Naive thymus-derived CD4-positive, alpha-beta T cell (primary cell): ENCODE data around the gene DVL2. TPM values are rescaled to one million over a fixed set of nuclear protein-coding genes. Genes with fewer than 3 reads are reported as not detected.

Experiments
- ATAC-seq: fragments of 150-1000 bp; cut with Tn5 transposase; 2 replicates; pipeline ENCODE4 v1.10.0; 2021; ENCODE audit warnings: mild to moderate bottlenecking, moderate library complexity
- CTCF ChIA-PET: fragments of 350-600 bp; sonication (Branson Sonifier 250); formaldehyde crosslinking; loops from one replicate; lab custom pipeline; 2021; ENCODE audit warnings: antibody characterized with exemption; lab: Charles Lee
- POLR2A ChIA-PET: fragments of 350-600 bp; sonication (Branson Sonifier 250); formaldehyde crosslinking; loops from one replicate; lab custom pipeline; 2021; ENCODE audit warnings: antibody characterized with exemption, inconsistent platforms; lab: Charles Lee
- DNase-seq, 9 donors: peaks; one replicate each; pipeline versions ENCODE4 v3.0.0 to v3.0.0-alpha.2; 2020 to 2022; ENCODE audit warnings: mixed read lengths in 1 of 9
- H3K27ac ChIP-seq: one replicate; pipeline ENCODE4 v1.7.0; 2013; ENCODE audit warnings: mild to moderate bottlenecking, low read depth, low read length, moderate library complexity
- H3K27me3 ChIP-seq, 2 donors: one replicate each; pipeline ENCODE4 v1.7.0; 2013; ENCODE audit warnings: low read length in 2 of 2, mild to moderate bottlenecking in 2 of 2, moderate library complexity in 2 of 2; ENCODE audit not compliant: control insufficient read depth in 2 of 2, insufficient read depth in 2 of 2
- H3K36me3 ChIP-seq, 3 experiments: 1 replicate in 2 of 3; 2 replicates in 1 of 3; pipeline ENCODE4 v1.7.0; 2013; ENCODE audit warnings: low read length in 3 of 3, mild to moderate bottlenecking in 3 of 3, moderate library complexity in 1 of 3; ENCODE audit not compliant: insufficient read depth in 3 of 3, control insufficient read depth in 2 of 3
- H3K4me1 ChIP-seq, 2 donors: one replicate each; pipeline ENCODE4 v1.7.0; 2013; ENCODE audit warnings: low read length in 2 of 2, mild to moderate bottlenecking in 2 of 2, moderate library complexity in 1 of 2; ENCODE audit not compliant: control insufficient read depth in 2 of 2, insufficient read depth in 2 of 2
- H3K4me3 ChIP-seq: 2 replicates; pipeline ENCODE4 v1.7.0; 2013; ENCODE audit warnings: mild to moderate bottlenecking, low read length
- H3K9me3 ChIP-seq, 3 experiments: 1 replicate in 2 of 3; 2 replicates in 1 of 3; pipeline ENCODE4 v1.7.0; 2013; ENCODE audit warnings: low read length in 3 of 3; ENCODE audit not compliant: control insufficient read depth in 2 of 3
- H3K27ac Mint-ChIP-seq, 9 donors: one replicate each; pipeline ENCODE4 v1.8.0; 2020 to 2022; ENCODE audit warnings: mixed read lengths in 9 of 9, mild to moderate bottlenecking in 8 of 9, moderate library complexity in 5 of 9, inconsistent platforms in 2 of 9
- H3K27me3 Mint-ChIP-seq, 5 donors: one replicate each; pipeline ENCODE4 v1.8.0; 2021 to 2022; ENCODE audit warnings: mixed read lengths in 5 of 5, mild to moderate bottlenecking in 1 of 5
- H3K36me3 Mint-ChIP-seq, 5 donors: one replicate each; pipeline ENCODE4 v1.8.0; 2020 to 2022; ENCODE audit warnings: mixed read lengths in 5 of 5, mild to moderate bottlenecking in 3 of 5, inconsistent platforms in 1 of 5
- H3K4me1 Mint-ChIP-seq, 7 donors: one replicate each; pipeline ENCODE4 v1.8.0; 2020 to 2022; ENCODE audit warnings: mixed read lengths in 7 of 7, mild to moderate bottlenecking in 3 of 7, inconsistent platforms in 1 of 7
- H3K4me3 Mint-ChIP-seq, 10 donors: one replicate each; pipeline ENCODE4 v1.8.0; 2020 to 2022; ENCODE audit warnings: mild to moderate bottlenecking in 10 of 10, mixed read lengths in 10 of 10, moderate library complexity in 6 of 10, inconsistent platforms in 2 of 10
- H3K9me3 Mint-ChIP-seq, 11 donors: one replicate each; pipeline ENCODE4 v1.8.0; 2020 to 2022; ENCODE audit warnings: mixed read lengths in 11 of 11, mild to moderate bottlenecking in 4 of 11, inconsistent platforms in 1 of 11, moderate library complexity in 1 of 11
- intact Hi-C, 2 donors: fragments of 100-400 bp; cut with micrococcal nuclease; formaldehyde crosslinking; loops; one replicate each; pipeline ENCODE4 v1.15.1; 2023
- polyA plus RNA-seq, 2 donors: library from polyadenylated mRNA; unstranded; fragments of 300-500 nt; fragmentation: Illumina TruSeq; gene quantifications; one replicate each; pipeline ENCODE4 v1.2.3, GENCODE V29; 2021
- total RNA-seq, 6 experiments: library from RNA in 5 of 6; stranded (reverse) in 5 of 6; gene quantifications; 1 replicate in 5 of 6; 2 replicates in 1 of 6; pipeline ENCODE4 v1.2.3 and lab custom pipeline; 2021 to 2026

DVL2 gene
- total and polyA plus RNA-seq, 7 experiments from 2014 or later: 15.1 to 91.5 (median 51.3) TPM

DNA sequence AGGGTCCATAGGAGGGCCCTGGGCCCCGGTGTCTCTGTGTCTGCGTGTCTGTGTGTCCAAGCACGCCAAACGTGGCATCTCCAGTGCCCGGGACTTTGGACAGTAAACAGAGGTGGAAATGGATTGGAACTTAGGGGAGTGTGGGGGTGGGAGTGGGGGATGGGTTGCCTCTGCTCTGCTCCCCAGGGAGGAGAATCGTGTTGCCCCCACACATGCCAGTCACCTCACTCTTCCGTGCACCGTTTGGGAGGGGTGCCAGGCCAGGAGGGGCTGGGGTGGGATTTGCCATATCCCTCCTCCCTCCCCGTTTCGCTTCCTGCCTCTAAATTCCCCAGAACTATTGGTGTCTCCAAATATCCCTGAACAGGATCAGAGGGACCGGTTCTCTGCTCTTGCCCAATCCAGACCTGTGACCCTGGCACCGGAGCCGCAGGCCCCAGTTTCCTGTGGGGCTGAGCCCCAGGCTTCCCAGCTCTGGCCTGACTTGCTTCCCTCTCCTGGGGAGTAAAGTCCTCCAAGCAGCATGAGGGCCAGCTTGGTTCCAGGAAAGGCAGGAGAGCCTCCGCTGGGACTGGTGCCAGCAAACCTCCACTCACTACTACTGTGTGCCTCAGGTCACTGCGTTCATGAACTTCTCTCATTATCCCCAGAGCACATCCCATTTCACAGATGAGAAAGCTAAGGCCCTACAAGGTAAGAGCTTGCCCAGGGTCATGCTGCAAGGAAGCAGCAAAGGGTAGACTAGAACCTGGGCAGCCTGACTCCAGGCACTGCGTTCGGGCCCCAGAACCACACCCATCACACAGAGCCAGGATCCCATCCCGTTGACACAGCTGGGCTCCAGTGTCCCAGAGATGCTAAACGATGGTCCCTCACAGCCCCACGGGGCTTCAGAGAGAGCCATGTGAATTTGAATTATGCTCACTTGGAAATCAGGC lies 54.7 kb downstream of the DVL2 start, which contains the start of gene ASGR1:
Gene ASGR1, minus strand, starts transcription at position 54 of the 938 bp plus-strand sequence. CDS start 807 bp downstream, outside the sequence.
- ATAC-seq: no peak

DNA sequence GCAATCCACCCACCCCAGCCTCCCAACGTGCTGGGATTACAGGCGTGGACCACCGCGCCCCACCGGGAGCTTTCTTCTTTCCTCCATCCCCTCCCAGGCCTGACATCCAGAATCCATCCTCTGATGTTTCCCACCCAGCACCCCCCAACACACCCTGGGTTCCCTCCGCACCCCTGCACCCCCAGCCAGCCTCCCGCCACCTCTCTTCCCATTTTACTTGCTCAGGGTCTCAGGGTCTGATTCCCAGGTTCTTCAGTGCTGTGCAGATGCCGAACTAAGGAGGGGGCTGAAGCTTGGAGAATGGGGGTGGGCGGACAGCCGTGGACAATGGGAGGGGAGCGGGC lies 55.4 kb downstream of the DVL2 start:
- Mint-ChIP-seq H3K27ac (no peak overlapping the region), H3K27me3 (peaks cover 0 to 13% (median 8%) of the 10 kb centered on the region in 5 donors), H3K9me3 (no peaks in the 10 kb centered on the region), H3K36me3 (no peaks in the 10 kb centered on the region), H3K4me1 (peaks cover 0 to 13% (median 10%) of the 10 kb centered on the region in 7 donors), H3K4me3 (no peak overlapping the region)
- Histone ChIP-seq H3K4me1 (peaks cover 12 to 22% of the 10 kb centered on the region in 2 donors), H3K4me3 (no peak overlapping the region), H3K27me3 (no peaks in the 10 kb centered on the region), H3K9me3 (no peaks in the 10 kb centered on the region), H3K36me3 (no peaks in the 10 kb centered on the region), H3K27ac (no peak overlapping the region)
- DNase-seq (no peak), ATAC-seq (no peak)
- ChIA-PET CTCF (interaction anchor here (0.5 to 2.5 kb wide), 2 partner anchors 133 to 178 kb away, joined by 3 to 16 read pairs; no protein-coding TSS in a partner anchor), POLR2A (no interaction called here)
- intact Hi-C loops: no loop called here

More for the DNA sequence above, 54.7 kb downstream of the DVL2 start, which contains the start of gene ASGR1:
- Mint-ChIP-seq H3K27me3 (peaks cover 0 to 13% (median 8%) of the 10 kb centered on the region in 5 donors), H3K4me3 (peak within 1 kb of the TSS in 7 of 10 donors; percentile 53 to 83 (median 79)), H3K9me3 (no peaks in the 10 kb centered on the region), H3K27ac (no peak within 1 kb of the TSS), H3K36me3 (no peaks in the 10 kb centered on the region), H3K4me1 (peaks cover 0 to 13% (median 10%) of the 10 kb centered on the region in 7 donors)
- H3K27me3 ChIP-seq: no peaks in the 10 kb centered on the region
- no peaks in the 10 kb centered on the region for H3K9me3 ChIP-seq
- peaks cover 9 to 16% of the 10 kb centered on the region in 2 donors for H3K4me1 ChIP-seq
- H3K27ac ChIP-seq: no peak within 1 kb of the TSS
- H3K36me3 ChIP-seq: no peaks in the 10 kb centered on the region
- CTCF ChIA-PET: interaction anchor here (0.5 kb wide), 1 partner anchor 177 kb away, joined by 3 read pairs; no protein-coding TSS in a partner anchor
- POLR2A ChIA-PET: no interaction called here
- intact Hi-C loops: no loop called here
- DNase-seq: no peak
- H3K4me3 ChIP-seq: no peak within 1 kb of the TSS

DNA sequence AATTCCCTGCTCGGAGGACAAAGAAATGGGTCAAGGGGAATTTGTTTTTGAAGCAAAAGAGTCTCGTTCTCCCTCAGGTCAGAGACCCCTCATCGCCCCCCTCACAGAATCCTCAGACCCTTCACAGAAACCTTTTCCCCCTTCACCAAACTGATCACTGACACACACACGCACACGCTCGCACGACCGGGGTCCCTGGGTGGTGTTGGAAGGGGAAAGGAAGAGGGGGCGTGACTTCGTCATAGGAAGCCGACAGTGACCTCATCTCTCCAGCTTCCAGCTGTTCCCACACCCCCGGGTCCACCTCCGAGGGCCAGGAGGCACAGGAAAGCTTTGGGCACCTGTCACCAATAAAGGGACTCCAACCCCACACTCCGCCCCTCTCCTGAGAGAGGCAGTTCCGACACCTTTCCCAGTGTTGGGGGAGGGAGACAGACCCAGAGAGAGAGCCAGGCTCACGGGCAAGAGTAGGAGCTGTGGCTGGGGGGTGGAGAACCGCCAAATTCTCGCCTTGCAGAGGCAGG lies 56.3 kb downstream of the DVL2 start:
- intact Hi-C loops: loop anchor here (1.0 to 2.0 kb wide), 6 partner anchors 27 to 133 kb away; no protein-coding TSS in a partner anchor
- H3K27ac Mint-ChIP-seq: peak overlapping the region in 4 of 9 donors; percentile 18 to 66 (median 44)
- peaks cover 0 to 13% (median 8%) of the 10 kb centered on the region in 5 donors for H3K27me3 Mint-ChIP-seq
- ChIA-PET CTCF (interaction anchor here (0.5 to 2.5 kb wide), 6 partner anchors 22 to 132 kb away, joined by 3 to 16 read pairs (median 3); no protein-coding TSS in a partner anchor), POLR2A (interaction anchor here (1.9 kb wide), 1 partner anchor 132 kb away, joined by 5 read pairs; no protein-coding TSS in a partner anchor)
- Histone ChIP-seq H3K27ac (no peak overlapping the region), H3K4me1 (peaks cover 12 to 23% of the 10 kb centered on the region in 2 donors), H3K9me3 (no peaks in the 10 kb centered on the region), H3K27me3 (no peaks in the 10 kb centered on the region), H3K4me3 (peak overlapping the region; percentile 50), H3K36me3 (no peaks in the 10 kb centered on the region)
- peak overlapping the region in 8 of 10 donors; percentile 68 to 83 (median 81) for H3K4me3 Mint-ChIP-seq
- DNase-seq: peak in 1 of 9 donors; percentile 30
- ATAC-seq: no peak
- no peaks in the 10 kb centered on the region for H3K36me3 Mint-ChIP-seq
- no peaks in the 10 kb centered on the region for H3K9me3 Mint-ChIP-seq
- H3K4me1 Mint-ChIP-seq: peaks cover 4 to 13% (median 9%) of the 10 kb centered on the region in 7 donors

DNA sequence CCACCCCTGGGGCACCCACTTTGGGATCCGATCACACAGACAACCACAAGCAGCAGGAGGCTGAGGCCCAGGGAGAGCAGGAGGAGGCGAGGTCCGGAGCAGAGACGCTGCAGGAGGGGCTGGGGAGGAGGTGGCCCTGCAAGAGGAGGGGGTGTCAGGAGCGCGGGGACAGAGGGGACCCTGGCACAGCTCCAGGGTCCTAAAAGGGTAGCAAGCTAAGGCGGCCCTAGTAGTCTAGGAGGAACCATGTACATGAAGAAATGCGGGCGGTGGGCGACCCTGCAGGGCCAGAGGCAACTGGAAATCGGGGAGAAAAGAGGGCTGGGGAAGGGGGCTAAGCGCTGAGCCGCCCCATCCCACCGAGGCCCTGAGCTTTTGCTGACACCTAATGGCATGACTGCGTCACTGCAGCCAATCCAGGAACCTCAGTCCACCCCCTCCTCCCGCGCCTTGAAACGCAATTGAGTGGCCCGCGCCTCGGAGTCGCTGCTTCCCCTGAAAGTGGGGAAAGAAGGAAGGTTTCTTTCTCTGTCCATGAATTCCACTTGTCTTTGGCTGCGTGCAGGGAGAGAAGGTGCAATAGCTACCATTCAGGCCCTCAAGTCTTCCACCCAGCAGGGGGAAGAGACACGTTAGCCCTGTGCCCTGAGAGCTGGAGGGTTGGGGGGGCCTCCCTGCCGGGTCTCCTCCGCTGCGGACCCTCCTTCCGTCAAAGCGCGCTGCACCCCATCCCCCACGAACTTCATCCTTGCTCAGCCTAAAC lies 56.9 kb downstream of the DVL2 start:
- CTCF ChIA-PET: interaction anchor here (0.5 to 2.5 kb wide), 8 partner anchors 10 to 1672 kb away, joined by 3 to 16 read pairs (median 3); no protein-coding TSS in a partner anchor
- H3K4me3 ChIP-seq: peak overlapping the region; percentile 50
- H3K27ac Mint-ChIP-seq: peak overlapping the region in 5 of 9 donors; percentile 18 to 66 (median 51)
- DNase-seq (peak; percentile 48 to 76 (median 62)), ATAC-seq (peak; percentile 88)
- no peaks in the 10 kb centered on the region for H3K36me3 Mint-ChIP-seq
- intact Hi-C loops: loop anchor here (1.0 to 2.0 kb wide), 6 partner anchors 27 to 132 kb away; no protein-coding TSS in a partner anchor
- H3K4me1 Mint-ChIP-seq: peaks cover 4 to 13% (median 9%) of the 10 kb centered on the region in 7 donors
- H3K27me3 ChIP-seq: no peaks in the 10 kb centered on the region
- no peak overlapping the region for H3K27ac ChIP-seq
- H3K9me3 Mint-ChIP-seq: no peaks in the 10 kb centered on the region
- peak overlapping the region in 8 of 10 donors; percentile 68 to 83 (median 81) for H3K4me3 Mint-ChIP-seq
- H3K27me3 Mint-ChIP-seq: peaks cover 0 to 17% (median 8%) of the 10 kb centered on the region in 5 donors
- peaks cover 12 to 23% of the 10 kb centered on the region in 2 donors for H3K4me1 ChIP-seq
- H3K9me3 ChIP-seq: no peaks in the 10 kb centered on the region
- POLR2A ChIA-PET: interaction anchor here (1.9 kb wide), 1 partner anchor 131 kb away, joined by 5 read pairs; no protein-coding TSS in a partner anchor
- no peaks in the 10 kb centered on the region for H3K36me3 ChIP-seq

DNA sequence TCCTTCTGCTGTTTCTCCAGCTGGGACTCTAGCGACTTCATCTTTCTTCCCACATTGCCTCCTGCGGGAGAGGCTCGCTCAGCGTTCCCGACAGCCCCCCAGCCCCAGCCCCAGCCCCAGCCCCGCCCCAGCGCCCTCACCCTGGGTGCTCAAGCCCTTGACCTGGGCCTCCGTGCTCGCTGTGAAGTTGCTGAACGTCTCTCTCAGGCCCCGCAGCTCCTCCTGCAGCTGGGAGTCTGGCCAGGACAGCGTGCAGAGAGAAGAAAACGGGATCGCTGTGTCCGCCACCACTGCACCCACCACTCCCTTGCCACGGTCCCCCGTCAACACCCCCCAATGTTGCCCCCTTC lies 57.5 kb downstream of the DVL2 start:
- H3K4me3 Mint-ChIP-seq: no peak overlapping the region
- ChIA-PET POLR2A (interaction anchor here (1.9 kb wide), 1 partner anchor 131 kb away, joined by 5 read pairs; no protein-coding TSS in a partner anchor), CTCF (interaction anchor here (0.6 to 2.5 kb wide), 7 partner anchors 11 to 1671 kb away, joined by 3 to 16 read pairs (median 4); no protein-coding TSS in a partner anchor)
- H3K27ac Mint-ChIP-seq: no peak overlapping the region
- H3K9me3 Mint-ChIP-seq: no peaks in the 10 kb centered on the region
- peaks cover 4 to 13% (median 9%) of the 10 kb centered on the region in 7 donors for H3K4me1 Mint-ChIP-seq
- H3K27me3 ChIP-seq: no peaks in the 10 kb centered on the region
- intact Hi-C loops: loop anchor here (1.0 to 2.0 kb wide), 6 partner anchors 28 to 132 kb away; no protein-coding TSS in a partner anchor
- no peaks in the 10 kb centered on the region for H3K36me3 Mint-ChIP-seq
- DNase-seq (no peak), ATAC-seq (no peak)
- no peak overlapping the region for H3K4me3 ChIP-seq
- no peak overlapping the region for H3K27ac ChIP-seq
- peaks cover 0 to 19% (median 8%) of the 10 kb centered on the region in 5 donors for H3K27me3 Mint-ChIP-seq
- peaks cover 12 to 23% of the 10 kb centered on the region in 2 donors for H3K4me1 ChIP-seq
- no peaks in the 10 kb centered on the region for H3K36me3 ChIP-seq
- no peaks in the 10 kb centered on the region for H3K9me3 ChIP-seq
